GM19238 (cell line): ENCODE data around the gene SPRR2E.
"Not testable (repeated sequence)": the region's sequence is repeated elsewhere in the genome, so short reads cannot be mapped to it uniquely, and the experiment has no call there.

Experiments
- DNase-seq: peaks from one replicate; pipeline ENCODE4 v3.0.0; 2011; ENCODE audit warnings: low spot score; ENCODE audit not compliant: insufficient read length

The SPRR2E gene

DNA sequence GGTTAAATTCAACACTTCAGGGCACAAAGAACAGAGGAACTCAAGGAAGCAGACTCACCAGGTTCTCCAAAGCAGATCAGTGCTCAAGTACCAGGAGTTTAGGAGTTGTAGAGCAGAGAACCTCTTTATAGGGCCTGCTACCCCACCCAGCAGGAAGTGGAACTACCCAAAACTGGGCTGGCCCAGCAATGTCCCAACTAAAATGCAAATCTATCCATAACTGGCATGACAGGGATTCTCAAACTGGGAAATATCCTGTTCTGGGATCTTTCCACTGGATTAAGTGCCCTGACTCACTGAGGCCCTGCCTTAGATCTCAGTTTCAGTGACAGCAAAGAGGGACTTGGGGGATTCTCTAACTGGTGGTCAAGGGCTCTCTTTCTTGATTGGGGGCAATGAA, at the start of gene SPRR2E:
Gene SPRR2E, minus strand, starts transcription at position 101 of the 400 bp plus-strand sequence. CDS start 775 bp downstream, outside the sequence.
- no peak for DNase-seq

GRCh38 chr1:153141377-153141776, 47.1 kb upstream of the SPRR2E start:
- DNase-seq = no peak

GRCh38 chr1:153140484-153140883, 46.2 kb upstream of the SPRR2E start:
- no peak for DNase-seq

GRCh38 chr1:153133743-153134142, 39.4 kb upstream of the SPRR2E start:
- DNase-seq = no peak

DNA sequence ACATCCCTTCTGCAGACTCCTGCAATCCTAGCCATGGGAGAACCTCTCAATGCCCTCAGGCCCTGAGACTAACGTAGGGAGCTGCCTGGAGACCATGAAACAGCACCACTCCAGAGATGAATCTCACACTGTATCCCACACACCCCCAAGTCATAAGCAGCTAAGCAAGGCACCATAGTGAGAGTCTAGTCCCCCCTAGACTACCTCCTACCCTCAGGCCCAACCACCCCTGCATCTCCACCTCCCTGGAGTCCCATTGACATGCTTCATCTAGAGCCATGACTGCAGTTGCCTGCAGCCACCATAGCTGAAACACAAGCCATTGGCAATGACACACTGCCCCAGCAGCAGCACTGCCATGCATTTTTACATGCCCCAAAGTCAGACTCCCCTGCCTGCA, 38.9 kb upstream of the SPRR2E start:
- no peak for DNase-seq

DNA sequence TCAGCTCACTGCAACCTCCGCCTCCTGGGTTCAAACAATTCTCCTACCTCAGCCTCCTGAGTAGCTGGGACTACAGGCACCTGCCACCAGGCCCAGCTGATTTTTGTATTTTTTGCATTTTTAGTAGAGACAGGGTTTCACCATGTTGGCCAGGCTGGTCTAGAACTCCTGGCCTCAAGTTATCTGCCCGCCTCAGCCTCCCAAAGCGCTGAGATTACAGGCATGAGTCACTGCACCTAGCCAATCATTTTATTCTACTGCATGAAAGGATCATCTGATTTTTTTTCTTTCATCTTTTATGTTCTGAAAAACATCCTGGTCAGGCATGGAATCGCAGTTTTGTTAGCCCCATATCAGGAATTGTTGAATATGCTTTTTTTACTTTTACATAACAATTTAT, 34.4 kb upstream of the SPRR2E start:
- DNase-seq = not testable (repeated sequence)

DNA sequence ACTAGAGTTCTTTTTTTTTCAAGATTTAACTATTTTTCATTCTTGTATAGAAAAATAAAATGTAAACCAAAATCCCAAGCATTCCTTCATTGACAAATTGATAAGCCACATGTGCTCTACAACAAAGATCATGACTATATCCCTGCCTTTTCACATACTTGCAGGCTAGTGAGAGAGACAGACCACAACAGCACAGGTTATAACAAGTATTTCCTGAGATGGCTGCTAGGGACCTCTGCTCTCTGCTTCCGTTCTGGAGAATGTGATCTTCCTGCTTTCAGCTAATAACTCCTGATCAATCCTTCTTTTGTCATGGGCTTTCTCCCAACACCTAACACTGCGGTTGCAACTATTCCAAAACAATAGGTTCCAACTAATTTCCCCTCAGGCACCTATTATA, 33.0 kb upstream of the SPRR2E start:
- DNase-seq = no peak

DNA sequence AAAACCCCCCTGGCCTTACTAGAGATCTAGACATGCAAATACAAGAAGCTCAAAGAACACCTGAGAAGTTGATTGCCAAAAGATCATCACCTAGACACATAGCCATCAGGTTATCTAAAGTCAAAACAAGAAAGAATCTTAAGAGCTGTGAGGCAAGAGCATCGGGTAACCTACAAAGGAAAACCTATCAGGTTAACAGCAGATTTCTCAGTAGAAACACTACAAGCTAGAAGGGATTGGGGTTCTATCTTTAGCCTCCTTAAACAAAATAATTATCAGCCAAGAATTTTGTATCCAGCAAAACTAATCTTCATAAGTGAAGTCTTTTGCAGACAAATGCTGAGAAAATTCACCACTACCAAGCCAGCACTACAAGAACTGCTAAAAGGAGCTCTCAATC, 31.2 kb upstream of the SPRR2E start:
- no peak for DNase-seq

DNA sequence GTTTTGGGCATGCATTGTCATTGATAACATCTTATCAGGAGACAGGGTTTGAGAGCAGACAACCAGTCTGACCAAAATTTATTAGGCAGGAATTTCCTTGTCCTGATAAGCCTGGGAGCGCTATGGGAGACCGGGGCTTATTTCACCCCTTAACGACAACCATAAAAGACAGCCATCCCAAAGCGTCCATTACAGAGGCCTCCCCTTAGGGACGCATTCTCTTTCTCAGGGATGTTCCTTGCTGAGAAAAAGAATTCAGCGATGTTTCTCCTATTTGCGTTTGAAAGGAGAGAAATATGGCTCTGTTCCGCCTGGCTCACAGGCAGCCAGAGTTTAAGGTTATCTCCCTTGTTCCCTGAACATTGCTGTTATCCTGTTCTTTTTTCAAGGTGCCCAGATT, 29.5 kb upstream of the SPRR2E start:
- DNase-seq = not testable (repeated sequence)

GRCh38 chr1:153122831-153123421, 28.6 kb upstream of the SPRR2E start:
- no peak for DNase-seq

DNA sequence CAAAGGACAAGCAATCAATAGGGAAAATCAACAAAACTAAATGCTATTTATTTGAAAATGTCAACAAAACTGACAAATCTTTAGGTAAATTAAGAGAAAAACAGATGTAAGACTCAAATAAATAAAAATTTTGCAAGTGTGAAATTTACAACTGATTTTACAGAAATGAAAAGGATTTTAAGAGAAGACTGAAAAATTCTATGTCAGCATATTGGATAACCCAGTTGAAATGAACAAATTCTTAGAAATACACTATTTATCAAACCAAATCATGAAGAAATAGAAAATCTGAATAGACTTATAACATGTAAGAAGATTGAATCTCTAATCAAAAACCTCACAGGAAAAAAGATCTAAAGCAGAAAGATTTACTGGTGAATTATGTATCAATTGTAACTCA, 26.6 kb upstream of the SPRR2E start:
- DNase-seq = no peak

DNA sequence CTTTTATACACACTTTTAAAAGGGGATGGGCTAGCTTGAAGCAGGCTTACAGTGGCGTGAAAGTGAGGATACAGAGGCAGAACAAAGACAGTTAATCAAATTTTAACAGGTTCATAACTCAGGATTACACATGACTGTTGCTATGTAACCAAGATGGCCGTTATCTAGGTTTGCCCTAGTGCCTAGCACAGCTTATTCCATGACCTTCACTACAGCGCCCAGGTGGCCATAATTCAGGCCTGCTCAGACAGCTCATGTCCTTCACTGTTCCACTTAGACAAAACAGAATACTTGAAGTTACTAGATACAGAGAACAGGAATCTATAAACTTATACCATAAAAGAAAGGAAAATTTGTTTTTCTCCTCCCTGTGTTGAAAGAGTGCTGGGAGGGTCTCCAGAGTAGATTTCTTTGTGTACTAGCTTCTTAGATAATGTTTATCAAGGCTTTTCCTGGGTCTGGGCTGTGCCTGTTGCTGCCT, 25.2 kb upstream of the SPRR2E start:
- DNase-seq = no peak

DNA sequence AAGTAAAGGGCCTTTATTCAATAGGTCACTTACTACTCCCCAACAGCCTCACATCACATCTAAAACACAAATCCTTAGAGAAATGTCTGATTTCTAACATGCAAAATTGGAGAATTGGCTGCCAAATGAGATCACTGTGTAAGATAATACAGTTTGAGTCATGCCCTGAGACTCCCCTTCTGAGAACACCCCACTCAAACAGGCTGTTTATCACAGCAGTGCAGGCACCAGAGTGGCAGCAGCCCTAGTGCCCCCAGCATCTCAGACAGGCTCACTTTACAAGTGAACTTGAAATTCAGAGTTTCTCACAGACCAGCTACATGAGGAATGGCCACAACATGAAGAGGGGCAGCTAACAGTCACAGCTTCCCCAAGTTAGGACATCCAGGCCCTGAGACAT, 20.9 kb upstream of the SPRR2E start:
- not testable (repeated sequence) for DNase-seq

- DNase-seq = no peak
These were observed 19.1 kb upstream of the SPRR2E start, which contains the start of gene SPRR2F for GRCh38 chr1:153113416-153113815. Gene SPRR2F, minus strand, starts transcription at chr1:153113516. Its CDS starts 783 bp downstream, at chr1:153112733.

DNA sequence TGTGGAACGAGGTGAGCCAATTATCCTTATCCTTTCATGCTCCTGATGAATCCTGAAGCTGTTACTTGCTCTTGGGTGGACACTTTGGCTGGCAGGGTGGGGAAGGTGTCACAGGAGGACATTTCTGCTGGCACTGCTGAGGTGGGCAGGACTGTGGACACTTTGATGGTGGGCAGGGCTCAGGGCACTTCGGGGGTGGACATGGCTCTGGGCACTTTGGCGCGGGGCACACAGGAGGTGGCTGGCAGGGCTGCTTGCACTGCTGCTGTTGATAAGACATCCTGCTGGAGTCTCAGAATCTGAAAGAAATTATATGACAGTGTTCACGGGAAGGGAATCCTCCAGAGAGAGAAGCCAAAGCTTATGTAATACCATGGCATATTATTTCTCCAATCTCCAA, 18.1 kb upstream of the SPRR2E start:
- DNase-seq = not testable (repeated sequence)

- DNase-seq = no peak
These were observed 5.9 kb upstream of the SPRR2E start for GRCh38 chr1:153100245-153100644.

GRCh38 chr1:153099461-153100045, 5.2 kb upstream of the SPRR2E start:
- no peak for DNase-seq

GRCh38 chr1:153095764-153096163, 1.4 kb upstream of the SPRR2E start:
- no peak for DNase-seq

DNA sequence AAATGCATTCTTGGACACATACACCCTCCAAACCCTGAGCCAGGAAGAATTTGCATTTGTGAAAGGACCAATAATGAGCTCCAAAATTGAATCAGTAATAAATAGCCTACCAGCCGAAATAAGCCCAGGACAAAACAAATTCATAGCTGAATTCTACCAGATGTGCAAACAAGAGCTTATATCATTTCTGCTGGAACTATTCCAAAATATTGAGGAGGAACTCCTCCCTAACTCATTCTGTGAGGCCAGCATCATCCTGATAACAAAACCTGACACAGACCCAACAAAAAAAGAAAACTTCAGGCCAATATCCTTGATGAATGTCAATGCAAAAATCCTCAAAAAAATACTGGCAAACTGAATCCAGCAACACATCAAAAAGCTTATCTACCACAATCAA, 6.7 kb downstream of the SPRR2E start:
- no peak for DNase-seq

DNA sequence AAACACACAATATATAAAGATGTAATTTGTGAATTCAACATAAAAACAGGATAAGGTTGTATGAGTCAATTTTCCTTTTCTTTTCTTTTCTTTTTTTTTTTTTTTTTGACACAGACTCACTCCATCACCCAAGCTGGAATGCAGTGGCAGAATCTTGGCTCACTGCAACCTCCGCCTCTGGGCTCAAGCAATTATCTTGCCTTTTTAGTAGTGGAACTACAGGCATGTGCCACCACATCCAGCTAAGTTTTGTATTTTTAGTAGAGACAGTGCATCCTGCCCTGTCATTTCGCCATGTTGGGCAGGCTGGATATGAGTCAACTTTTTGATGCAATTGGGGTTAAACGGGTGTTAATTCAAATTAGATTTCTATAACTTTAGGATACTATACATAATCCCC, 12.6 kb downstream of the SPRR2E start:
- DNase-seq = no peak

GRCh38 chr1:153072806-153073726, 21.3 kb downstream of the SPRR2E start:
- DNase-seq = no peak

GRCh38 chr1:153071511-153071910, 22.8 kb downstream of the SPRR2E start, which contains the start of gene SPRR2B:
Gene SPRR2B, minus strand, starts transcription at chr1:153071611. Its CDS starts 772 bp downstream, at chr1:153070839.
- no peak for DNase-seq
